BLaER1 (cell line): ENCODE results near the gene MRPS30.
A peak's percentile ranks its signal among the peaks of the same experiment; 100 is the strongest.
"Not testable (repeated sequence)": the region's sequence is repeated elsewhere in the genome, so short reads cannot be mapped to it uniquely, and the experiment has no call there.

Experiments used
- H3K27ac ChIP-seq: shearing (Covaris generic); formaldehyde crosslinking; 2 replicates; pipeline ENCODE4 v1.8.1; 2022
- H3K27me3 ChIP-seq: shearing (Covaris generic); formaldehyde crosslinking; 2 replicates; pipeline ENCODE4 v1.8.1; 2022
- H3K36me3 ChIP-seq: shearing (Covaris generic); formaldehyde crosslinking; 2 replicates; pipeline ENCODE4 v1.8.1; 2022
- H3K4me1 ChIP-seq: shearing (Covaris generic); formaldehyde crosslinking; 2 replicates; pipeline ENCODE4 v1.8.1; 2022
- H3K4me2 ChIP-seq: shearing (Covaris generic); formaldehyde crosslinking; 2 replicates; pipeline ENCODE4 v1.8.1; 2022
- H3K4me3 ChIP-seq: shearing (Covaris generic); formaldehyde crosslinking; 2 replicates; pipeline ENCODE4 v1.8.1; 2022
- H3K9ac ChIP-seq: shearing (Covaris generic); formaldehyde crosslinking; 2 replicates; pipeline ENCODE4 v1.8.1; 2022
- H3K9me3 ChIP-seq: shearing (Covaris generic); formaldehyde crosslinking; 2 replicates; pipeline ENCODE4 v1.8.1; 2022
- H4K20me1 ChIP-seq: shearing (Covaris generic); formaldehyde crosslinking; 2 replicates; pipeline ENCODE4 v1.8.1; 2022
- Cebpa-rat ChIP-seq: shearing (Covaris generic); IDR thresholded peaks from 2 replicates; pipeline ENCODE4 v1.8.1; 2022

Gene MRPS30

DNA sequence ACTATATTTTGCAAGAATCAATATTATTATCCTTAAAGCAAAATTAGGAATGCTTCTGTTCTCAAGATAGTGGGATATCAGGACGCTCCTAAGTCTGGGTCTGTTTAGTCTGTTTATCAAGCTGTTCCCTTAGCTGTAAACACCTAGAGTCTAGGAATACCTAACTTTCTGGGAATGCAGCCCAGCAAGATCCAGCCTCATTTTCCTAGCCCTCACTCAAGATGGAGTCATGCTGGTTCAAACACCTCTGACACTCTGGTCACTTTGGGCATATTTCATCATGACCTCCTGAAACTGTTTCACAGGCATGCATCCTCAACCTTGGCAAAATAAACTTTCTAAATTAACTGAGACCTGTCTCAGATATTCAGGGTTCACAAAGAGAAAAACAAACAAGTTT is 14.4 kb upstream of the MRPS30 start:
- H3K4me3 ChIP-seq: no peak overlapping the region
- no peak overlapping the region for H3K27ac ChIP-seq
- peaks cover 8% of the 10 kb centered on the region; the same call in 1 of the 2 replicates for H3K36me3 ChIP-seq
- H3K4me1 ChIP-seq: no peaks in the 10 kb centered on the region
- no peak overlapping the region for H3K4me2 ChIP-seq
- H3K27me3 ChIP-seq: no peaks in the 10 kb centered on the region
- peaks cover 53% of the 10 kb centered on the region for H3K9me3 ChIP-seq
- no peak for TF ChIP-seq Cebpa-rat
- H4K20me1 ChIP-seq: no peaks in the 10 kb centered on the region
- H3K9ac ChIP-seq: no peak overlapping the region

DNA sequence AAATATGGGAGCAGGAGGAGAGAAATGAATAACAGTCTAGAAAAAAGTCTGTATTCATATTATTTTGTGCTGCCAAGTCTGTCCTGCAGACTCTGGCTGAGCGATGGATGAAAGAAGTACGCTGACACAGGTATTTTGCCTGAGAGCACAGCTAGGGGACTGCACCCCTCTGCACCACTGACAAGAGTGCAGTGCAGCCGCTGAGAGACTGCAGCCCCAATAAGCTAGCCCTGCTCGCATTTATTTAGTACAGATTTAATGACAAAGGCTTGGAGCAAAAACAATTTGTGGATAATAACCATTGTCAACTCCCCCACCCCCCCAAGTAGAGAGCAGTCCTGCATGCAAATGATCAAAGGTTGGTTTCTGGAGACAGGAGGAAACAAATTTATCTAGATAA is 13.3 kb upstream of the MRPS30 start:
- Histone ChIP-seq H3K4me3 (no peak overlapping the region), H3K36me3 (peaks cover 8% of the 10 kb centered on the region; the same call in 1 of the 2 replicates), H4K20me1 (no peaks in the 10 kb centered on the region), H3K27me3 (no peaks in the 10 kb centered on the region), H3K4me2 (no peak overlapping the region), H3K4me1 (no peaks in the 10 kb centered on the region), H3K9ac (no peak overlapping the region), H3K9me3 (peaks cover 53% of the 10 kb centered on the region), H3K27ac (no peak overlapping the region)
- no peak for TF ChIP-seq Cebpa-rat

DNA sequence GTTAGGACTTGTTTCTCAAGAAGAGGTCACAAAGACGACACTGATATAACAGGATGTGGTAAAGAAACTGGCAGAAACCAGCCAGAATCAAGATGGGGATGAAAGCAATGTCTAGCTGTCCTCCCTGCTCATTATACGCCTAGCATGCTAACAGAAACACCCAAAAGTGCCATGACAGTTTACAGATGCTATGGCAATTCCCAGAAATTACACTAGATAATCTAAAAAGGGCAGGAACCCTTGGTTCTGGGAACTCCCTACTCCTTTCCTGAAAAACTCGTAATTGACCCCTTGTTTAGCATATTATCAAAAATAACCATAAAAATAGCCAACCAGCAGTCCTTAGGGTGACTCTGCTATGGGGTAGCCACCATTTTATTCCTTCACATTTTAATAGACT is 10.9 kb upstream of the MRPS30 start:
- H3K27ac ChIP-seq: no peak overlapping the region
- no peak overlapping the region for H3K4me2 ChIP-seq
- no peaks in the 10 kb centered on the region for H4K20me1 ChIP-seq
- H3K4me1 ChIP-seq: no peaks in the 10 kb centered on the region
- no peak overlapping the region for H3K9ac ChIP-seq
- peaks cover 38% of the 10 kb centered on the region for H3K9me3 ChIP-seq
- H3K27me3 ChIP-seq: no peaks in the 10 kb centered on the region
- peaks cover 8% of the 10 kb centered on the region; the same call in 1 of the 2 replicates for H3K36me3 ChIP-seq
- TF ChIP-seq Cebpa-rat: no peak
- no peak overlapping the region for H3K4me3 ChIP-seq

DNA sequence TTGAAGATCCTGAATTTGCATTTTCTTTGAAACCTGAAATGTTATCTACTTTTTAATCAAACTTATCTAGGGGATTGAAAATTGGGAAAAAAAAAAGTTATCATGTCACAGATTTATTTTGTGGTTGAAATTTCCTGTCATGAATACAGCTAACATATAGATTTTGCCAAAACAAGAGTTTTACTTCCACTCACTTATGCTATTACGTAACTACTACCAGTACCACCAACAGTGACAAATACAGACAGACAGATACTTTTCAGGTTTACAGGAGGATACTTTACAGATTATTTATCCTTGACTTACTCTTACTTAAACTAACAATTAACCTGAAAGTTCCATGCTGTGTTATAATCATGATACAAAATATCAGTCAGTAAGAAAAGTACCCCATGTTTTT is 6.8 kb upstream of the MRPS30 start:
- TF ChIP-seq Cebpa-rat: no peak
- Histone ChIP-seq H3K4me3 (no peak overlapping the region), H3K27me3 (no peaks in the 10 kb centered on the region), H3K4me1 (no peaks in the 10 kb centered on the region), H3K36me3 (no peaks in the 10 kb centered on the region), H3K27ac (no peak overlapping the region), H4K20me1 (no peaks in the 10 kb centered on the region), H3K4me2 (no peak overlapping the region), H3K9ac (no peak overlapping the region), H3K9me3 (no peaks in the 10 kb centered on the region)

DNA sequence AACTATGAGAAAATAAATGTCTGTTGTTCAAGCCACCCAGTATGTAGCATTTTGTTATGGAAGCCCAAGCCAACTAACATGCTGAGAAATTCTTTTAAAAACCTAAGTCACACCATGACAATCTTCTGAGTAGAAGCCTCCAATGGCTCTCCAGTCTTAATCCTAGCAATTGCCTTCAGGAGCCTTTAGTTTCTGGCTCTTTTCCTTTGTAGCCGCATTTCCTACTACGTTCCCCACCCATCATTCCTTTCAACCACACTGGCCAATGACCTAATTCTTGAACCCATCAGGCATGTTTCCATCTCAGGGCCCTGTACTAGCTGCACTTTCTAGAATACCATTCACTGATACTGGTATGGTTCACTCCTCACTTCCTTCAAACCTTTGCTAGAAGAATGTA is 2.1 kb upstream of the MRPS30 start:
- Histone ChIP-seq H4K20me1 (peaks cover 17% of the 10 kb centered on the region), H3K27ac (no peak overlapping the region), H3K4me1 (peaks cover 22% of the 10 kb centered on the region), H3K9ac (no peak overlapping the region), H3K9me3 (no peaks in the 10 kb centered on the region), H3K27me3 (no peaks in the 10 kb centered on the region), H3K4me2 (no peak overlapping the region), H3K4me3 (no peak overlapping the region), H3K36me3 (peaks cover 9% of the 10 kb centered on the region; the same call in 1 of the 2 replicates)
- TF ChIP-seq Cebpa-rat: no peak

DNA sequence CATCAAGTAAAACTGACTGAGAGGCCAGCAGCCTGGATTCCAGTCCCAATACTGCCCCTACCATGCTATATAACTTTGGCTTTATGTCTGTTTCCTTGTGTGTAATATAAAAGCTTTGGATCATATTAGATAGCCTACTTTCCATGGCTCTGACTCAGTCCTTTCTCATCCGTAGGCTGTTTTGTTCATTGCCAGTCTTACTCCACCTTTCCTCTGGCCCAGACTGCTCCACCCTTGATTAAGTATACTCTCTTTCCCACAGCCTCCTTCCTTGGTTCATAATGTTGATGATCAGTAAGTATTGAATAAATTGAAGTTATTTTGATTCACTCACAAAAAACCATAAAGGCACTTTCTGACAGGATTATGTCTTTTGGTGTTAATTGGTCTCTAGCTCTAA is 1.5 kb upstream of the MRPS30 start:
- H3K4me2 ChIP-seq: no peak overlapping the region

DNA sequence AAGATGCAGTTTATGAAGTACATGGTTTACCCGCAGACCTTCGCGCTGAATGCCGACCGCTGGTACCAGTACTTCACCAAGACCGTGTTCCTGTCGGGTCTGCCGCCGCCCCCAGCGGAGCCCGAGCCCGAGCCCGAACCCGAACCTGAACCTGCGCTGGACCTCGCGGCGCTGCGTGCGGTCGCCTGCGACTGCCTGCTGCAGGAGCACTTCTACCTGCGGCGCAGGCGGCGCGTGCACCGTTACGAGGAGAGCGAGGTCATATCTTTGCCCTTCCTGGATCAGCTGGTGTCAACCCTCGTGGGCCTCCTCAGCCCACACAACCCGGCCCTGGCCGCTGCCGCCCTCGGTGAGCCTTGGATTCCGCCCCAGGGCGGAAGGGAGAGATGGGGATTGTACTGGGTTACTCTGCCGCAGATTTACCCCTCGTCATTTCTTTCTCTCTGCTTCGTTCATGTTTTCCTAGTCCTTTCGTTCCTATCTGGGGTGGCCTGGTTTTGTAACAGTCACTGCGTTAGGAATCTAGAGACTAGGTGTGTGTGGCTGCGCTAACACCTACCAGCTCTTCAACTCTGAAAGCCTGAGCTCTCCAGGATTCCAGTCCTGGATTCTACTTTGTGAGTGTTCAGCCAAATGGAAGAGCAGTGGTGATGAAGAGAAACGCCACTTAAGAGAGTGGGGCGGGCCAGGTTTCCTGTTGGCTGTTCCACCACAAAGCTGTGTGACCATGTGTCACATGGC is 638 bp downstream of the MRPS30 start:
- no peaks in the 10 kb centered on the region for H3K27me3 ChIP-seq

More for the DNA sequence above, 1.5 kb upstream of the MRPS30 start:
- Histone ChIP-seq H3K9me3 (no peaks in the 10 kb centered on the region), H4K20me1 (peaks cover 22% of the 10 kb centered on the region), H3K27ac (no peak overlapping the region), H3K4me1 (peaks cover 22% of the 10 kb centered on the region), H3K27me3 (no peaks in the 10 kb centered on the region), H3K36me3 (peaks cover 15% of the 10 kb centered on the region; the same call in 1 of the 2 replicates), H3K4me3 (no peak overlapping the region), H3K9ac (no peak overlapping the region)
- no peak for TF ChIP-seq Cebpa-rat

DNA sequence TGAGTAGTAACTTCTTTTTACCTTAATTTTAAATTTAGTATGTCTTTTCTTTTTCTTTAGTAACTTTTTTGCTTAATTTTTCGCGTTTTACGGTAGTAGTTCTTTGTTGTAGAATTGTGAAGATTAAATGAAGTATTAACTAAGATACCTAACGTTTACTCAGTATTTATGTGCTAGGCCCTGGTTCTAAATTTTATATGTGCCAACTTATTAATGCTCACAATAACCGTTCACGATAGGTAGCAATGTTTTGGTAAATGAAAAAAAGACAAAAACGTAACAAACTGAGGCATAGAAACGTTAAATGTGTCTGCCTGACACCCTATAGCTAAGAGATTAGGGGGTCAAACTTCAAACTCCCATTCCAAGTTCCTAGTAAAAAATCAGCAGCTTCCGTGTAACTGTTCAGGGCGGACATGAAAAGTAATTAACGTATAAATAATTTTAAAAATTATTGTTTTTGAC is 1.2 kb downstream of the MRPS30 start:
- H3K9ac ChIP-seq: peak overlapping the region; percentile 89
- peaks cover 49% of the 10 kb centered on the region for H4K20me1 ChIP-seq
- peak overlapping the region; percentile 87 for H3K27ac ChIP-seq
- TF ChIP-seq Cebpa-rat: no peak
- H3K9me3 ChIP-seq: no peaks in the 10 kb centered on the region
- peaks cover 41% of the 10 kb centered on the region for H3K36me3 ChIP-seq
- H3K27me3 ChIP-seq: no peaks in the 10 kb centered on the region
- peak overlapping the region; percentile 94 for H3K4me3 ChIP-seq
- peak overlapping the region; percentile 73 for H3K4me2 ChIP-seq
- peaks cover 22% of the 10 kb centered on the region for H3K4me1 ChIP-seq

More for the DNA sequence above, 638 bp downstream of the MRPS30 start:
- H3K36me3 ChIP-seq: peaks cover 35% of the 10 kb centered on the region
- no peak for TF ChIP-seq Cebpa-rat
- peak overlapping the region; percentile 73 for H3K4me2 ChIP-seq
- no peaks in the 10 kb centered on the region for H3K9me3 ChIP-seq
- peak overlapping the region; percentile 87 for H3K27ac ChIP-seq
- peaks cover 22% of the 10 kb centered on the region for H3K4me1 ChIP-seq
- H4K20me1 ChIP-seq: peaks cover 43% of the 10 kb centered on the region
- H3K4me3 ChIP-seq: peak overlapping the region; percentile 94
- H3K9ac ChIP-seq: peak overlapping the region; percentile 89

DNA sequence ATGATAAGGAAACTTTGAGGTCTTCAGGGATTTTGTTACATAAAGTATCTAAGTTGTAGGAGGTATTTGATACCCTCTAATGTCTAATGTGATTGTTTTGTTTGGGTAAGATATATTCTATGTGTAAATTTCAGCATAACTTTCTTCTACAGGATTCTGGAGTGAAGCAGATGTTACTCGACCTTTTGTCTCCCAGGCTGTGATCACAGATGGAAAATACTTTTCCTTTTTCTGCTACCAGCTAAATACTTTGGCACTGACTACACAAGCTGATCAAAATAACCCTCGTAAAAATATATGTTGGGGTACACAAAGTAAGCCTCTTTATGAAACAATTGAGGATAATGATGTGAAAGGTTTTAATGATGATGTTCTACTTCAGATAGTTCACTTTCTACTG is 6.0 kb downstream of the MRPS30 start:
- no peak for TF ChIP-seq Cebpa-rat
- peaks cover 86% of the 10 kb centered on the region for H3K36me3 ChIP-seq
- H3K4me2 ChIP-seq: no peak overlapping the region

DNA sequence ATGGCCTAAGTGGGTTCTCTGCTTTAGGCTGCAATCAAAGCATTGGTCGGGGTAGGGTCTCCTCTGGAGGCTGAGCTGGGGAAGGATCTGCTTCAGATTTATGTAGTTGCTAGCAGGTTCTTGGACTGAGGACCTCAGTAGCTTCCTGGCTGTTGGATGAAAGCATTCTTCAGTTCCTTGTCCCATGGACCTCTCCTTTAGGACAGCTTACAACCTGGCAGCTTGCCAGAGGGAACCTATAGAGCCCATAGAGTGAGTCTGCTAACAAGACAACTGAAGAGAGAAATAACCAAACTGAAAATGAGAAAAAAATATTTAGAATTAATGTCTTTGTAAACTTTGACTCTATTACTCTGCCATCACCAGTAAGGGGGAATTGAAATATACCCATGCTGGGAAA is 12.4 kb downstream of the MRPS30 start:
- peaks cover 14% of the 10 kb centered on the region; the same call in 1 of the 2 replicates for H4K20me1 ChIP-seq
- no peaks in the 10 kb centered on the region for H3K27me3 ChIP-seq
- no peak overlapping the region for H3K4me3 ChIP-seq
- no peaks in the 10 kb centered on the region for H3K4me1 ChIP-seq
- no peak overlapping the region for H3K9ac ChIP-seq
- H3K4me2 ChIP-seq: no peak overlapping the region
- no peaks in the 10 kb centered on the region for H3K9me3 ChIP-seq
- no peak for TF ChIP-seq Cebpa-rat
- H3K36me3 ChIP-seq: peaks cover 68% of the 10 kb centered on the region
- H3K27ac ChIP-seq: no peak overlapping the region

More for the DNA sequence above, 6.0 kb downstream of the MRPS30 start:
- H4K20me1 ChIP-seq: peaks cover 73% of the 10 kb centered on the region
- no peaks in the 10 kb centered on the region for H3K9me3 ChIP-seq
- no peak overlapping the region for H3K4me3 ChIP-seq
- H3K27ac ChIP-seq: no peak overlapping the region
- H3K9ac ChIP-seq: no peak overlapping the region
- peaks cover 16% of the 10 kb centered on the region for H3K4me1 ChIP-seq
- no peaks in the 10 kb centered on the region for H3K27me3 ChIP-seq

DNA sequence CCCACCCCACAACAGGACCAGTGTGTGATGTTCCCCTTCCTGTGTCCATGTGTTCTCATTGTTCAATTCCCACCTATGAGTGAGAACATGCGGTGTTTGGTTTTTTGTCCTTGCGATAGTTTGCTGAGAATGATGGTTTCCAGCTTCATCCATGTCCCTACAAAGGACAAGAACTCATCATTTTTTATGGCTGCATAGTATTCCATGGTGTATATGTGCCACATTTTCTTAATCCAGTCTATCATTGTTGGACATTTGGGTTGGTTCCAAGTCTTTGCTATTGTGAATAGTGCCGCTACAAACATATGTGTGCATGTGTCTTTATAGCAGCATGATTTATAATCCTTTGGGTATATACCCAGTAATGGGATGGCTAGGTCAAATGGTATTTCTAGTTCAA is 15.9 kb downstream of the MRPS30 start:
- Histone ChIP-seq H3K4me1 (peaks cover 11% of the 10 kb centered on the region; the same call in 1 of the 2 replicates), H3K36me3 (peaks cover 42% of the 10 kb centered on the region)
- H4K20me1 ChIP-seq, H3K9ac ChIP-seq, H3K4me2 ChIP-seq, H3K9me3 ChIP-seq, H3K4me3 ChIP-seq, H3K27me3 ChIP-seq, H3K27ac ChIP-seq: not testable (repeated sequence)
